Measurements from ENCODE around the gene NADSYN1.
A peak's percentile ranks its signal among the peaks of the same experiment; 100 is the strongest.
"Not testable (repeated sequence)": the region's sequence is repeated elsewhere in the genome, so short reads cannot be mapped to it uniquely, and the experiment has no call there.

Gene NADSYN1

GRCh38 chr11:71453037-71453917 lies at the start of gene NADSYN1:
Gene NADSYN1, plus strand, starts transcription at chr11:71453203. Its CDS starts 94 bp downstream, at chr11:71453297.
- peak; percentile 98 for DNase-seq

GRCh38 chr11:71404209-71404608 lies 48.8 kb upstream of the NADSYN1 start:
- no peak for DNase-seq

- no peak for DNase-seq
These were observed 46.3 kb upstream of the NADSYN1 start for GRCh38 chr11:71406681-71407080.

GRCh38 chr11:71407356-71407755 lies 45.6 kb upstream of the NADSYN1 start:
- DNase-seq = no peak

GRCh38 chr11:71408826-71409225 lies 44.2 kb upstream of the NADSYN1 start:
- DNase-seq = no peak

GRCh38 chr11:71410363-71410966 lies 42.5 kb upstream of the NADSYN1 start:
- no peak for DNase-seq

- no peak for DNase-seq
These were observed 38.4 kb upstream of the NADSYN1 start for GRCh38 chr11:71414645-71415044.

GRCh38 chr11:71418643-71419042 lies 34.4 kb upstream of the NADSYN1 start:
- DNase-seq = no peak

- peak; percentile 70 for DNase-seq
These were observed 32.4 kb upstream of the NADSYN1 start for GRCh38 chr11:71420455-71421241.

- no peak for DNase-seq
These were observed 31.5 kb upstream of the NADSYN1 start for GRCh38 chr11:71421392-71421950.

GRCh38 chr11:71422318-71422717 lies 30.7 kb upstream of the NADSYN1 start:
- not testable (repeated sequence) for DNase-seq

- no peak for DNase-seq
These were observed 29.7 kb upstream of the NADSYN1 start for GRCh38 chr11:71423181-71423790.

GRCh38 chr11:71425409-71425808 lies 27.6 kb upstream of the NADSYN1 start:
- no peak for DNase-seq

- no peak for DNase-seq
These were observed 27.1 kb upstream of the NADSYN1 start for GRCh38 chr11:71425860-71426259.

- no peak for DNase-seq
These were observed 26.6 kb upstream of the NADSYN1 start for GRCh38 chr11:71426413-71426812.

GRCh38 chr11:71428861-71429435 lies 24.1 kb upstream of the NADSYN1 start:
- DNase-seq = no peak

- DNase-seq = no peak
These were observed 23.3 kb upstream of the NADSYN1 start for GRCh38 chr11:71429701-71430100.

GRCh38 chr11:71430166-71430565 lies 22.8 kb upstream of the NADSYN1 start:
- DNase-seq = no peak

- no peak for DNase-seq
These were observed 21.7 kb upstream of the NADSYN1 start for GRCh38 chr11:71431271-71431670.

- no peak for DNase-seq
These were observed 20.0 kb upstream of the NADSYN1 start for GRCh38 chr11:71432761-71433647.
